GDM1 (cell line): Measurements from ENCODE around the gene ZKSCAN7.
"Not testable (repeated sequence)": the region's sequence is repeated elsewhere in the genome, so short reads cannot be mapped to it uniquely, and the experiment has no call there.

ENCODE experiments used
- DNase-seq: peaks from one replicate; lab custom pipeline; 2025; lab: John Stamatoyannopoulos, UW

ZKSCAN7 gene

GRCh38 chr3:44554626-44555592, at the start of gene ZKSCAN7:
TSS of gene ZKSCAN7 (plus strand) at chr3:44555193. CDS start at chr3:44557048, 1,855 bp downstream.
- DNase-seq = no peak

GRCh38 chr3:44506556-44506955, 48.4 kb upstream of the ZKSCAN7 start:
- no peak for DNase-seq

- DNase-seq = no peak
These were observed 48.0 kb upstream of the ZKSCAN7 start for GRCh38 chr3:44506961-44507360.

GRCh38 chr3:44509393-44509921, 45.5 kb upstream of the ZKSCAN7 start:
- DNase-seq = peak; percentile 4

GRCh38 chr3:44510000-44510368, 45.0 kb upstream of the ZKSCAN7 start:
- no peak for DNase-seq

- DNase-seq = no peak
These were observed 43.8 kb upstream of the ZKSCAN7 start for GRCh38 chr3:44511238-44511566.

- no peak for DNase-seq
These were observed 41.5 kb upstream of the ZKSCAN7 start for GRCh38 chr3:44513513-44513912.

GRCh38 chr3:44516230-44516629, 38.8 kb upstream of the ZKSCAN7 start:
- DNase-seq = peak; percentile 18

GRCh38 chr3:44518782-44519156, 36.2 kb upstream of the ZKSCAN7 start:
- DNase-seq = no peak

GRCh38 chr3:44521721-44522120, 33.3 kb upstream of the ZKSCAN7 start:
- DNase-seq = no peak

- DNase-seq = no peak
These were observed 32.5 kb upstream of the ZKSCAN7 start for GRCh38 chr3:44522494-44522933.

GRCh38 chr3:44525060-44525459, 29.9 kb upstream of the ZKSCAN7 start:
- DNase-seq = no peak

GRCh38 chr3:44529927-44530326, 25.1 kb upstream of the ZKSCAN7 start:
- peak; percentile 2 for DNase-seq

- no peak for DNase-seq
These were observed 24.1 kb upstream of the ZKSCAN7 start for GRCh38 chr3:44530911-44531310.

- DNase-seq = not testable (repeated sequence)
These were observed 20.3 kb upstream of the ZKSCAN7 start for GRCh38 chr3:44534659-44535058.

GRCh38 chr3:44535364-44535763, 19.6 kb upstream of the ZKSCAN7 start:
- no peak for DNase-seq

- not testable (repeated sequence) for DNase-seq
These were observed 10.2 kb upstream of the ZKSCAN7 start for GRCh38 chr3:44544811-44545210.

GRCh38 chr3:44555723-44556122, 730 bp downstream of the ZKSCAN7 start:
- no peak for DNase-seq

- DNase-seq = no peak
These were observed 2.1 kb downstream of the ZKSCAN7 start for GRCh38 chr3:44557074-44557473.

GRCh38 chr3:44561076-44561475, 6.1 kb downstream of the ZKSCAN7 start:
- no peak for DNase-seq

GRCh38 chr3:44562147-44562546, 7.2 kb downstream of the ZKSCAN7 start:
- no peak for DNase-seq

GRCh38 chr3:44568561-44568960, 13.6 kb downstream of the ZKSCAN7 start:
- no peak for DNase-seq

- no peak for DNase-seq
These were observed 16.0 kb downstream of the ZKSCAN7 start for GRCh38 chr3:44571024-44571423.

- DNase-seq = no peak
These were observed 21.6 kb downstream of the ZKSCAN7 start for GRCh38 chr3:44576613-44577012.
